HG02798 (cell line): ENCODE results near the gene ARHGEF2.

Source experiments
- ATAC-seq: cut with Tn5 transposase; IDR thresholded peaks from one replicate; pipeline ENCODE4 v1.9.1; 2021; ENCODE audit warnings: mild to moderate bottlenecking; ENCODE audit not compliant: unreplicated experiment, poor library complexity

ARHGEF2 gene

GRCh38 chr1:155973723-155974122 lies 4.6 kb downstream of the ARHGEF2 start:
- no peak for ATAC-seq

- no peak for ATAC-seq
Measured at GRCh38 chr1:155971910-155972809, 6.2 kb downstream of the ARHGEF2 start.

GRCh38 chr1:155970531-155971167 lies 7.7 kb downstream of the ARHGEF2 start:
- peak; percentile 62 for ATAC-seq

- ATAC-seq, result no peak
Measured at GRCh38 chr1:155969377-155969791, 9.0 kb downstream of the ARHGEF2 start.

- no peak for ATAC-seq
Measured at GRCh38 chr1:155968670-155969069, 9.7 kb downstream of the ARHGEF2 start.

- ATAC-seq, result no peak
Measured at GRCh38 chr1:155968051-155968400, 10.3 kb downstream of the ARHGEF2 start.

- ATAC-seq, result no peak
Measured at GRCh38 chr1:155967341-155968050, 10.9 kb downstream of the ARHGEF2 start.

GRCh38 chr1:155966750-155967149 lies 11.6 kb downstream of the ARHGEF2 start:
- no peak for ATAC-seq

- no peak for ATAC-seq
Measured at GRCh38 chr1:155966135-155966534, 12.2 kb downstream of the ARHGEF2 start.

GRCh38 chr1:155964193-155964592 lies 14.2 kb downstream of the ARHGEF2 start:
- no peak for ATAC-seq

- no peak for ATAC-seq
Measured at GRCh38 chr1:155962599-155963211, 15.6 kb downstream of the ARHGEF2 start.

- peak; percentile 41 for ATAC-seq
Measured at GRCh38 chr1:155961937-155962336, 16.4 kb downstream of the ARHGEF2 start.

- ATAC-seq, result no peak
Measured at GRCh38 chr1:155960081-155960745, 18.1 kb downstream of the ARHGEF2 start.

GRCh38 chr1:155957411-155957915 lies 20.9 kb downstream of the ARHGEF2 start:
- ATAC-seq, result no peak

- ATAC-seq, result no peak
Measured at GRCh38 chr1:155954645-155955044, 23.7 kb downstream of the ARHGEF2 start.

GRCh38 chr1:155952505-155952890 lies 25.8 kb downstream of the ARHGEF2 start:
- no peak for ATAC-seq

GRCh38 chr1:155951753-155952504 lies 26.4 kb downstream of the ARHGEF2 start:
- no peak for ATAC-seq

GRCh38 chr1:155950829-155951228 lies 27.5 kb downstream of the ARHGEF2 start:
- ATAC-seq, result no peak

GRCh38 chr1:155947741-155948140 lies 30.6 kb downstream of the ARHGEF2 start:
- no peak for ATAC-seq
